Measurements from ENCODE around the gene SYP. TPM values are rescaled to one million over a fixed set of nuclear protein-coding genes. Genes with fewer than 3 reads are reported as not detected.

SYP gene
- total and polyA plus RNA-seq, 2 donors (not counting 3 experiments of a cell fraction or from before 2014, with no cell fraction given): 0.21 to 0.77 TPM

- no peak overlapping the region for H2AFZ ChIP-seq (ENCODE audit: low read depth, low read length)
- no peak for FAIRE-seq
- H3K79me2 ChIP-seq (ENCODE audit: control insufficient read depth, insufficient read depth, low read length): no peaks in the 10 kb centered on the region
- TF ChIP-seq MYC (IDR thresholded peaks at IDR 0.05; ENCODE audit: low read depth, low read length) (no peak), GATA2 (IDR thresholded peaks at IDR 0.05; ENCODE audit: insufficient read depth, insufficient read length, low read depth, low read length) (no peak), FOS (IDR thresholded peaks at IDR 0.05; ENCODE audit: borderline replicate concordance, insufficient read depth, low read length) (no peak), POLR2AphosphoS5 (IDR thresholded peaks at IDR 0.05; ENCODE audit: insufficient read depth, low read depth, low read length) (no peak), JUN (IDR thresholded peaks at IDR 0.05; ENCODE audit: borderline replicate concordance, insufficient read depth, insufficient read length, low read depth) (no peak), EZH2 (IDR thresholded peaks at IDR 0.05; ENCODE audit: borderline replicate concordance, low read depth, low read length, severe bottlenecking) (no peak), MAX (IDR thresholded peaks at IDR 0.05; ENCODE audit: insufficient read depth, insufficient read length) (no peak), POLR2A (IDR thresholded peaks at IDR 0.05; ENCODE audit: low read depth, low read length) (no peak), CTCF (IDR thresholded peaks at IDR 0.05; ENCODE audit: extremely low read depth in 1 of 2, insufficient read depth in 1 of 2, low read depth in 1 of 2, low read length in 2 of 2) (no peak)
- no peak for DNase-seq (ENCODE audit: low read depth, low spot score)
- no peak overlapping the region for H3K27ac ChIP-seq (ENCODE audit: insufficient read depth, low read depth, low read length)
- POLR2A ChIA-PET: no interaction called here
- H4K20me1 ChIP-seq (replicated peaks; ENCODE audit: control insufficient read depth, extremely low read depth, insufficient read depth, low read length): no peaks in the 10 kb centered on the region
- no peaks in the 10 kb centered on the region for H3K4me1 ChIP-seq (ENCODE audit: control insufficient read depth, extremely low read depth, insufficient read depth, low read length)
- CTCF ChIA-PET: no interaction called here
- intact Hi-C loops (cut with micrococcal nuclease) (no loop called here), dilution Hi-C loops (cut with MboI; ENCODE audit: extremely low pct_ligation_motif_present, low sequenced_read_pairs) (no loop called here)
- no peaks in the 10 kb centered on the region for H3K9me3 ChIP-seq (replicated peaks; ENCODE audit: control insufficient read depth, insufficient read depth, low read length)
- H3K9ac ChIP-seq (replicated peaks; ENCODE audit: extremely low read depth, insufficient read depth, low read length): no peak overlapping the region
- H3K4me3 ChIP-seq (replicated peaks in 1 of 3; ENCODE audit: insufficient read depth in 1 of 3, low read depth in 1 of 3, low read length in 3 of 3): no peak overlapping the region
- H3K4me2 ChIP-seq (ENCODE audit: insufficient read depth, low read length): no peak overlapping the region
- H3K36me3 ChIP-seq (ENCODE audit: control insufficient read depth in 2 of 2, extremely low read depth in 1 of 2, insufficient read depth in 2 of 2, low read length in 2 of 2): no peaks in the 10 kb centered on the region
- no peaks in the 10 kb centered on the region for H3K9me1 ChIP-seq (replicated peaks; ENCODE audit: control insufficient read depth, extremely low read depth, insufficient read depth, low read length)
- H3K27me3 ChIP-seq (ENCODE audit: control insufficient read depth in 2 of 2, insufficient read depth in 2 of 2, low read length in 2 of 2): no peaks in the 10 kb centered on the region
- BruUV-seq (replicated peaks): no TSS peak
Observed at GRCh38 chrX:49214416-49214815, 14.4 kb upstream of the SYP start.
